Aorta (tissue), 5 donors: Measurements from ENCODE around the gene WNT6. TPM values are rescaled to one million over a fixed set of nuclear protein-coding genes. Genes with fewer than 3 reads are reported as not detected.

Experiments used
- ATAC-seq: fragments of 200-7000 bp; cut with Tn5 transposase; one replicate; pipeline ENCODE4 v1.9.1; 2022; ENCODE audit warnings: moderate library complexity; ENCODE audit not compliant: low FRiP score
- DNase-seq, 2 donors: peaks; one replicate each; pipeline ENCODE4 v3.0.0-alpha.2; 2020
- H3K27ac ChIP-seq, 2 donors: one replicate each; pipeline ENCODE4 v1.5.1; 2013; ENCODE audit warnings: low read length in 2 of 2, mild to moderate bottlenecking in 2 of 2, moderate library complexity in 2 of 2, control low read depth in 1 of 2, inconsistent platforms in 1 of 2, low read depth in 1 of 2
- H3K27me3 ChIP-seq, 2 donors: one replicate each; pipeline ENCODE4 v1.6.1; 2013; ENCODE audit warnings: control low read depth in 1 of 2, low read length in 1 of 2, mild to moderate bottlenecking in 1 of 2, moderate library complexity in 1 of 2; ENCODE audit not compliant: insufficient read depth in 2 of 2, control insufficient read depth in 1 of 2
- H3K36me3 ChIP-seq, 2 donors: one replicate each; pipeline ENCODE4 v1.6.1; 2013; ENCODE audit warnings: control low read depth in 1 of 2, low read length in 1 of 2, mild to moderate bottlenecking in 1 of 2; ENCODE audit not compliant: insufficient read depth in 2 of 2, control insufficient read depth in 1 of 2
- H3K4me1 ChIP-seq, 2 donors: one replicate each; pipeline ENCODE4 v1.6.1; 2013; ENCODE audit warnings: low read length in 2 of 2, control low read depth in 1 of 2, mild to moderate bottlenecking in 1 of 2, moderate library complexity in 1 of 2; ENCODE audit not compliant: insufficient read depth in 2 of 2, control insufficient read depth in 1 of 2
- H3K4me3 ChIP-seq, 2 donors: one replicate each; pipeline ENCODE4 v1.5.1; 2013; ENCODE audit warnings: low read length in 2 of 2, control low read depth in 1 of 2, mild to moderate bottlenecking in 1 of 2
- H3K9me3 ChIP-seq: one replicate; pipeline ENCODE4 v1.6.1; 2013; ENCODE audit warnings: mild to moderate bottlenecking, low read length; ENCODE audit not compliant: control insufficient read depth
- WGBS, 2 donors: extraction: QIAGEN DNeasy Blood & Tissue Kit; methylation state at CpG; one replicate each; pipeline ENCODE4 v1.1.7; 2013; 5-methylcytosine and 5-hydroxymethylcytosine counted together
- intact Hi-C, 2 donors: fragments of 100-400 bp; cut with DNase I; formaldehyde crosslinking; loops; one replicate each; pipeline versions ENCODE4 v1.14.2 to v1.15.0; 2022
- long read RNA-seq, 2 donors: library from polyadenylated mRNA; unstranded; transcript quantifications; one replicate each; pipeline ENCODE4 v2.0.0, GENCODE V29; 2020 to 2021
- polyA plus RNA-seq, 2 donors: library from polyadenylated mRNA; stranded (reverse); fragments of 200-250 nt; gene quantifications; one replicate each; pipeline ENCODE4 v1.2.3, GENCODE V29; 2013
- total RNA-seq, 2 donors: library from RNA; stranded (reverse); fragmentation: NEBNext Ultra II Directional; extraction: Animal tissue kit (Norgen Biotek cat#: 25700); gene quantifications; one replicate each; pipeline ENCODE4 v1.2.1, GENCODE V29; 2021
- donor health status: healthy with polysubstance abuse.
- donor health status: Bipolar disorder and iron deficiency.
- donor health status: DM: no; HTN: no; CAD: no.
- donor health status: DM: no; HTN: no; CAD: no.
- donor health status: DM: yes; HTN: yes; CAD: no.

WNT6 gene
- total RNA-seq = 1 to 10 TPM in 1 of 2 donors, under 1 TPM in 1; 0.88 to 2.1 TPM
- not detected for polyA plus RNA-seq
- long read RNA-seq, donor 1 = 0 reads
- long read RNA-seq, donor 2 = 0 reads

- H3K9me3 ChIP-seq = no peaks in the 10 kb centered on the region
- ATAC-seq (no peak), DNase-seq (peak in 1 of 2 donors; percentile 53)
- peak within 1 kb of the TSS; percentile 3 to 25 for H3K4me3 ChIP-seq
- H3K27me3 ChIP-seq = no peaks in the 10 kb centered on the region
- 1% methylated on average over 41 to 64 of the region's 64 CpGs for WGBS, 2 donors
- no peaks in the 10 kb centered on the region for H3K36me3 ChIP-seq
- H3K4me1 ChIP-seq = no peaks in the 10 kb centered on the region
- no peak within 1 kb of the TSS for H3K27ac ChIP-seq
- intact Hi-C loops = no loop called here
Observed at GRCh38 chr2:218859556-218859987, at the start of gene WNT6. Gene WNT6 (plus strand): TSS chr2:218859805. CDS start chr2:218860038, 233 bp downstream.

GRCh38 chr2:218810256-218810655 lies 49.3 kb upstream of the WNT6 start:
- peaks cover 2 to 3% of the 10 kb centered on the region in 2 donors for H3K4me1 ChIP-seq
- H3K9me3 ChIP-seq = no peaks in the 10 kb centered on the region
- peaks cover 0 to 11% of the 10 kb centered on the region in 2 donors for H3K36me3 ChIP-seq
- no peaks in the 10 kb centered on the region for H3K27me3 ChIP-seq
- intact Hi-C loops = no loop called here
- no peak for DNase-seq
- H3K27ac ChIP-seq = no peak overlapping the region
- no peak overlapping the region for H3K4me3 ChIP-seq
- WGBS, 2 donors = 68 to 72% methylated on average over 2 of the region's 2 CpGs
- ATAC-seq = no peak

GRCh38 chr2:218811382-218811781 lies 48.2 kb upstream of the WNT6 start:
- Histone ChIP-seq H3K36me3 (peaks cover 0 to 15% of the 10 kb centered on the region in 2 donors), H3K9me3 (no peaks in the 10 kb centered on the region), H3K4me3 (no peak overlapping the region), H3K4me1 (peaks cover 0 to 2% of the 10 kb centered on the region in 2 donors), H3K27me3 (no peaks in the 10 kb centered on the region), H3K27ac (no peak overlapping the region)
- intact Hi-C loops = no loop called here
- WGBS, 2 donors = 77 to 87% methylated on average over 4 of the region's 4 CpGs
- ATAC-seq = no peak
- peak in 1 of 2 donors; percentile 67 for DNase-seq

GRCh38 chr2:218812096-218812815 lies 47.3 kb upstream of the WNT6 start:
- DNase-seq = no peak
- H3K36me3 ChIP-seq = peaks cover 0 to 18% of the 10 kb centered on the region in 2 donors
- WGBS, 2 donors = 94 to 95% methylated on average over 21 of the region's 21 CpGs
- no peak overlapping the region for H3K4me3 ChIP-seq
- intact Hi-C loops = no loop called here
- ATAC-seq = no peak
- no peaks in the 10 kb centered on the region for H3K4me1 ChIP-seq
- H3K9me3 ChIP-seq = no peaks in the 10 kb centered on the region
- H3K27me3 ChIP-seq = no peaks in the 10 kb centered on the region
- H3K27ac ChIP-seq = no peak overlapping the region

GRCh38 chr2:218812861-218813260 lies 46.7 kb upstream of the WNT6 start:
- 88 to 89% methylated on average over 5 of the region's 5 CpGs for WGBS, 2 donors

GRCh38 chr2:218813771-218814460 lies 45.7 kb upstream of the WNT6 start:
- intact Hi-C loops = no loop called here
- no peaks in the 10 kb centered on the region for H3K9me3 ChIP-seq
- H3K27me3 ChIP-seq = no peaks in the 10 kb centered on the region
- H3K4me3 ChIP-seq = no peak overlapping the region
- no peak overlapping the region for H3K27ac ChIP-seq
- WGBS, 2 donors = 87 to 91% methylated on average over 11 of the region's 11 CpGs
- H3K36me3 ChIP-seq = peaks cover 0 to 18% of the 10 kb centered on the region in 2 donors
- ATAC-seq (peak; percentile 12), DNase-seq (no peak)
- no peaks in the 10 kb centered on the region for H3K4me1 ChIP-seq

More at GRCh38 chr2:218812861-218813260, 46.7 kb upstream of the WNT6 start:
- DNase-seq (no peak), ATAC-seq (no peak)
- Histone ChIP-seq H3K4me3 (no peak overlapping the region), H3K4me1 (no peaks in the 10 kb centered on the region), H3K27me3 (no peaks in the 10 kb centered on the region), H3K36me3 (peaks cover 0 to 18% of the 10 kb centered on the region in 2 donors), H3K9me3 (no peaks in the 10 kb centered on the region), H3K27ac (no peak overlapping the region)
- intact Hi-C loops = no loop called here

- WGBS, 2 donors = 86 to 87% methylated on average over 13 of the region's 13 CpGs
- intact Hi-C loops = no loop called here
- H3K9me3 ChIP-seq = no peaks in the 10 kb centered on the region
- no peaks in the 10 kb centered on the region for H3K27me3 ChIP-seq
- DNase-seq = no peak
- no peak for ATAC-seq
- H3K36me3 ChIP-seq = peaks cover 0 to 18% of the 10 kb centered on the region in 2 donors
- no peak overlapping the region for H3K27ac ChIP-seq
- no peaks in the 10 kb centered on the region for H3K4me1 ChIP-seq
- H3K4me3 ChIP-seq = no peak overlapping the region
Observed at GRCh38 chr2:218814540-218815243, 44.9 kb upstream of the WNT6 start.

GRCh38 chr2:218815244-218815637 lies 44.4 kb upstream of the WNT6 start:
- H3K27ac ChIP-seq = no peak overlapping the region
- ATAC-seq (no peak), DNase-seq (no peak)
- no peak overlapping the region for H3K4me3 ChIP-seq
- 85 to 86% methylated on average over 5 of the region's 5 CpGs for WGBS, 2 donors
- no peaks in the 10 kb centered on the region for H3K9me3 ChIP-seq
- H3K4me1 ChIP-seq = no peaks in the 10 kb centered on the region
- no peaks in the 10 kb centered on the region for H3K27me3 ChIP-seq
- peaks cover 0 to 18% of the 10 kb centered on the region in 2 donors for H3K36me3 ChIP-seq
- intact Hi-C loops = no loop called here
